Measurements from ENCODE around the gene TMEM45A. TPM values are rescaled to one million over a fixed set of nuclear protein-coding genes. Genes with fewer than 3 reads are reported as not detected.

TMEM45A gene
- polyA plus RNA-seq, 1 donor from 2014 or later: 2.4 TPM

GRCh38 chr3:100516232-100516631 lies 23.8 kb downstream of the TMEM45A start:
- Histone ChIP-seq H3K27ac (ENCODE audit: low read length) (no peak overlapping the region), H3K27me3 (ENCODE audit: insufficient read depth, low read depth, low read length) (no peaks in the 10 kb centered on the region), H3K79me2 (replicated peaks; ENCODE audit: insufficient read depth, low read length) (no peaks in the 10 kb centered on the region)

GRCh38 chr3:100516838-100517237 lies 24.4 kb downstream of the TMEM45A start:
- no peaks in the 10 kb centered on the region for H3K9me2 ChIP-seq (ENCODE audit: insufficient read depth, low read length)
- H3F3A ChIP-seq (ENCODE audit: insufficient read depth, low read length, poor library complexity, severe bottlenecking): no peaks in the 10 kb centered on the region
- no peak overlapping the region for H2AFZ ChIP-seq (ENCODE audit: low read depth, low read length)
- H3K36me3 ChIP-seq (ENCODE audit: insufficient read depth, low read length): no peaks in the 10 kb centered on the region
- no peak overlapping the region for H3K27ac ChIP-seq (ENCODE audit: low read length)
- H3K9me3 ChIP-seq (ENCODE audit: low read length): no peaks in the 10 kb centered on the region
- no peak overlapping the region for H3K4me2 ChIP-seq (ENCODE audit: low read length)
- H4K20me1 ChIP-seq (ENCODE audit: insufficient read depth): no peaks in the 10 kb centered on the region
- no peak overlapping the region for H3K9ac ChIP-seq (ENCODE audit: low read length)
- H3K27me3 ChIP-seq (ENCODE audit: insufficient read depth, low read depth, low read length): no peaks in the 10 kb centered on the region
- H3K4me3 ChIP-seq (ENCODE audit: low read length): no peak overlapping the region
- H3K79me2 ChIP-seq (replicated peaks; ENCODE audit: insufficient read depth, low read length): no peaks in the 10 kb centered on the region
- TF ChIP-seq REST (IDR thresholded peaks at IDR 0.05; ENCODE audit: borderline replicate concordance): no peak
- TF ChIP-seq EZH2 (IDR thresholded peaks at IDR 0.05; ENCODE audit: borderline replicate concordance, insufficient read depth, low read length, poor library complexity, severe bottlenecking): no peak
- no peak for TF ChIP-seq RAD21 (conservative IDR thresholded peaks at IDR 0.05)
- no peak for TF ChIP-seq POLR2AphosphoS5 (IDR thresholded peaks at IDR 0.05)
- no peak for TF ChIP-seq EP300 (conservative IDR thresholded peaks at IDR 0.05; ENCODE audit: poor library complexity, severe bottlenecking)
- TF ChIP-seq SMC3 (conservative IDR thresholded peaks at IDR 0.05; ENCODE audit: poor library complexity): no peak
- TF ChIP-seq TAF1 (IDR thresholded peaks at IDR 0.05; ENCODE audit: low read depth): no peak
- no peak for TF ChIP-seq CTCF (IDR thresholded peaks at IDR 0.05; ENCODE audit: poor library complexity, severe bottlenecking)

More at GRCh38 chr3:100516232-100516631, 23.8 kb downstream of the TMEM45A start:
- Histone ChIP-seq H3K9me3 (ENCODE audit: low read length) (no peaks in the 10 kb centered on the region), H3F3A (ENCODE audit: insufficient read depth, low read length, poor library complexity, severe bottlenecking) (no peaks in the 10 kb centered on the region), H3K4me2 (ENCODE audit: low read length) (no peak overlapping the region), H2AFZ (ENCODE audit: low read depth, low read length) (no peak overlapping the region), H4K20me1 (ENCODE audit: insufficient read depth) (no peaks in the 10 kb centered on the region), H3K4me3 (ENCODE audit: low read length) (no peak overlapping the region), H3K36me3 (ENCODE audit: insufficient read depth, low read length) (no peaks in the 10 kb centered on the region), H3K9me2 (ENCODE audit: insufficient read depth, low read length) (no peaks in the 10 kb centered on the region), H3K9ac (ENCODE audit: low read length) (no peak overlapping the region)
- TF ChIP-seq RAD21 (conservative IDR thresholded peaks at IDR 0.05) (no peak), EZH2 (IDR thresholded peaks at IDR 0.05; ENCODE audit: borderline replicate concordance, insufficient read depth, low read length, poor library complexity, severe bottlenecking) (no peak), REST (IDR thresholded peaks at IDR 0.05; ENCODE audit: borderline replicate concordance) (no peak), CTCF (IDR thresholded peaks at IDR 0.05; ENCODE audit: poor library complexity, severe bottlenecking) (no peak)

Measured in neural cell (in vitro differentiated cells).